ENCODE results near the gene GALNT18.

DNA sequence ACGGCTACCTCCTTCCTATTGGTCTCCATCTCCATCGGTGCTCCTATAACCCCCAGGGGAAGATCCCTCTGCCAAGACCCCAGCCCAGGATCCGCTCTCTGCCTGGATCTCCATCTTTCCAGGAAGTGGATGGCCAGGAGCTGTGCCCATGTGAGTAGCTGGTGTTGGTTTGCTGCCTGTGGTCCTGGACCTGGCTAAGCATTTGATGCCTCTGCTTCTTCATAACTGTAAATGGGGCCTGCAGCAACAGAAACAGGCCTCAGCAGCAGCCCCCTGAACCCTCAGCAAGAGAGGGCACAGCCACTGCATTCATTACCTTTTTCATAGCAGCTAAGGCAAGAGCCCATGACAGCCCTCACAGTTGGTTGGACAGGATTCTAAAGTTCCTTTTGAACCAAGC lies 242.1 kb downstream of the GALNT18 start:
- TF ChIP-seq, protein P1, sequence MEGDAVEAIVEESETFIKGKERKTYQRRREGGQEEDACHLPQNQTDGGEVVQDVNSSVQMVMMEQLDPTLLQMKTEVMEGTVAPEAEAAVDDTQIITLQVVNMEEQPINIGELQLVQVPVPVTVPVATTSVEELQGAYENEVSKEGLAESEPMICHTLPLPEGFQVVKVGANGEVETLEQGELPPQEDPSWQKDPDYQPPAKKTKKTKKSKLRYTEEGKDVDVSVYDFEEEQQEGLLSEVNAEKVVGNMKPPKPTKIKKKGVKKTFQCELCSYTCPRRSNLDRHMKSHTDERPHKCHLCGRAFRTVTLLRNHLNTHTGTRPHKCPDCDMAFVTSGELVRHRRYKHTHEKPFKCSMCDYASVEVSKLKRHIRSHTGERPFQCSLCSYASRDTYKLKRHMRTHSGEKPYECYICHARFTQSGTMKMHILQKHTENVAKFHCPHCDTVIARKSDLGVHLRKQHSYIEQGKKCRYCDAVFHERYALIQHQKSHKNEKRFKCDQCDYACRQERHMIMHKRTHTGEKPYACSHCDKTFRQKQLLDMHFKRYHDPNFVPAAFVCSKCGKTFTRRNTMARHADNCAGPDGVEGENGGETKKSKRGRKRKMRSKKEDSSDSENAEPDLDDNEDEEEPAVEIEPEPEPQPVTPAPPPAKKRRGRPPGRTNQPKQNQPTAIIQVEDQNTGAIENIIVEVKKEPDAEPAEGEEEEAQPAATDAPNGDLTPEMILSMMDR (IDR thresholded peaks at IDR 0.05; ENCODE audit: low read depth, low read length, missing input control) = no peak
- TF ChIP-seq RAD21 (IDR thresholded peaks at IDR 0.05) (no peak), SP1 (IDR thresholded peaks at IDR 0.05) (no peak), YY1 (IDR thresholded peaks at IDR 0.05) (no peak), TAF1 (conservative IDR thresholded peaks at IDR 0.05) (no peak)
- TF ChIP-seq, protein P2, sequence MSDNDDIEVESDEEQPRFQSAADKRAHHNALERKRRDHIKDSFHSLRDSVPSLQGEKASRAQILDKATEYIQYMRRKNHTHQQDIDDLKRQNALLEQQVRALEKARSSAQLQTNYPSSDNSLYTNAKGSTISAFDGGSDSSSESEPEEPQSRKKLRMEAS (IDR thresholded peaks at IDR 0.05) = no peak
- TF ChIP-seq, protein P3, sequence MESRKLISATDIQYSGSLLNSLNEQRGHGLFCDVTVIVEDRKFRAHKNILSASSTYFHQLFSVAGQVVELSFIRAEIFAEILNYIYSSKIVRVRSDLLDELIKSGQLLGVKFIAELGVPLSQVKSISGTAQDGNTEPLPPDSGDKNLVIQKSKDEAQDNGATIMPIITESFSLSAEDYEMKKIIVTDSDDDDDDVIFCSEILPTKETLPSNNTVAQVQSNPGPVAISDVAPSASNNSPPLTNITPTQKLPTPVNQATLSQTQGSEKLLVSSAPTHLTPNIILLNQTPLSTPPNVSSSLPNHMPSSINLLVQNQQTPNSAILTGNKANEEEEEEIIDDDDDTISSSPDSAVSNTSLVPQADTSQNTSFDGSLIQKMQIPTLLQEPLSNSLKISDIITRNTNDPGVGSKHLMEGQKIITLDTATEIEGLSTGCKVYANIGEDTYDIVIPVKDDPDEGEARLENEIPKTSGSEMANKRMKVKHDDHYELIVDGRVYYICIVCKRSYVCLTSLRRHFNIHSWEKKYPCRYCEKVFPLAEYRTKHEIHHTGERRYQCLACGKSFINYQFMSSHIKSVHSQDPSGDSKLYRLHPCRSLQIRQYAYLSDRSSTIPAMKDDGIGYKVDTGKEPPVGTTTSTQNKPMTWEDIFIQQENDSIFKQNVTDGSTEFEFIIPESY (IDR thresholded peaks at IDR 0.05) = no peak
- TF ChIP-seq, protein P4, sequence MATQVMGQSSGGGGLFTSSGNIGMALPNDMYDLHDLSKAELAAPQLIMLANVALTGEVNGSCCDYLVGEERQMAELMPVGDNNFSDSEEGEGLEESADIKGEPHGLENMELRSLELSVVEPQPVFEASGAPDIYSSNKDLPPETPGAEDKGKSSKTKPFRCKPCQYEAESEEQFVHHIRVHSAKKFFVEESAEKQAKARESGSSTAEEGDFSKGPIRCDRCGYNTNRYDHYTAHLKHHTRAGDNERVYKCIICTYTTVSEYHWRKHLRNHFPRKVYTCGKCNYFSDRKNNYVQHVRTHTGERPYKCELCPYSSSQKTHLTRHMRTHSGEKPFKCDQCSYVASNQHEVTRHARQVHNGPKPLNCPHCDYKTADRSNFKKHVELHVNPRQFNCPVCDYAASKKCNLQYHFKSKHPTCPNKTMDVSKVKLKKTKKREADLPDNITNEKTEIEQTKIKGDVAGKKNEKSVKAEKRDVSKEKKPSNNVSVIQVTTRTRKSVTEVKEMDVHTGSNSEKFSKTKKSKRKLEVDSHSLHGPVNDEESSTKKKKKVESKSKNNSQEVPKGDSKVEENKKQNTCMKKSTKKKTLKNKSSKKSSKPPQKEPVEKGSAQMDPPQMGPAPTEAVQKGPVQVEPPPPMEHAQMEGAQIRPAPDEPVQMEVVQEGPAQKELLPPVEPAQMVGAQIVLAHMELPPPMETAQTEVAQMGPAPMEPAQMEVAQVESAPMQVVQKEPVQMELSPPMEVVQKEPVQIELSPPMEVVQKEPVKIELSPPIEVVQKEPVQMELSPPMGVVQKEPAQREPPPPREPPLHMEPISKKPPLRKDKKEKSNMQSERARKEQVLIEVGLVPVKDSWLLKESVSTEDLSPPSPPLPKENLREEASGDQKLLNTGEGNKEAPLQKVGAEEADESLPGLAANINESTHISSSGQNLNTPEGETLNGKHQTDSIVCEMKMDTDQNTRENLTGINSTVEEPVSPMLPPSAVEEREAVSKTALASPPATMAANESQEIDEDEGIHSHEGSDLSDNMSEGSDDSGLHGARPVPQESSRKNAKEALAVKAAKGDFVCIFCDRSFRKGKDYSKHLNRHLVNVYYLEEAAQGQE (IDR thresholded peaks at IDR 0.05) = no peak

Measured in liver (tissue), 3 donors.